Ascending aorta (tissue), 2 donors: ENCODE results near the gene PRELID3B. TPM values are rescaled to one million over a fixed set of nuclear protein-coding genes. Genes with fewer than 3 reads are reported as not detected.

ENCODE experiments used
- DNase-seq, 2 donors: peaks; one replicate each; pipeline ENCODE4 v3.0.0-alpha.2; 2019; ENCODE audit warnings: low spot score in 2 of 2
- H3K27ac ChIP-seq, 2 donors: fragments of 200-600 bp; sonication (generic); one replicate each; pipeline ENCODE4 v1.5.1; 2016 to 2017; ENCODE audit warnings: mild to moderate bottlenecking in 1 of 2
- H3K27me3 ChIP-seq: fragments of 200-600 bp; sonication (generic); one replicate; pipeline ENCODE4 v1.5.1; 2017
- H3K36me3 ChIP-seq, 2 donors: fragments of 200-600 bp; sonication (generic); one replicate each; pipeline ENCODE4 v1.5.1; 2016
- H3K4me1 ChIP-seq, 2 donors: fragments of 200-600 bp; sonication (generic); one replicate each; pipeline ENCODE4 v1.5.1; 2016 to 2017; ENCODE audit warnings: mild to moderate bottlenecking in 1 of 2
- H3K4me3 ChIP-seq, 2 donors: fragments of 200-600 bp; sonication (generic); one replicate each; pipeline ENCODE4 v1.5.1; 2016 to 2017; ENCODE audit warnings: mild to moderate bottlenecking in 1 of 2
- H3K9me3 ChIP-seq, 2 donors: fragments of 200-600 bp; sonication (generic); one replicate each; pipeline ENCODE4 v1.5.1; 2016
- CTCF ChIP-seq, 3 experiments: fragments of 200-600 bp in 2 of 3; fragments of 450-650 bp in 1 of 3; sonication (generic) in 2 of 3; IDR thresholded peaks; one replicate each; pipeline ENCODE4 v1.5.1; 2016 to 2019; ENCODE audit warnings: antibody characterized with exemption in 3 of 3, mild to moderate bottlenecking in 1 of 3, moderate library complexity in 1 of 3
- intact Hi-C: fragments of 100-400 bp; cut with DNase I; formaldehyde crosslinking; loops from one replicate; pipeline ENCODE4 v1.15.1; 2023
- total RNA-seq: library from RNA; depleted of rRNA; stranded (reverse); fragments of >200 nt; gene quantifications from one replicate; pipeline ENCODE4 v1.1.0, GENCODE V29; 2016

Gene PRELID3B
- total RNA-seq, 1 donor from 2014 or later, result 13.4 TPM

GRCh38 chr20:58994390-58995159 is 48.0 kb downstream of the PRELID3B start:
- DNase-seq, result no peak
- no peaks in the 10 kb centered on the region for H3K4me1 ChIP-seq
- intact Hi-C loops, result loop anchor here (5.0 kb wide), 1 partner anchor 943 kb away; no protein-coding TSS in a partner anchor
- no peak for TF ChIP-seq CTCF (IDR thresholded peaks at IDR 0.05)
- H3K27me3 ChIP-seq, result no peaks in the 10 kb centered on the region
- no peak overlapping the region for H3K4me3 ChIP-seq
- H3K9me3 ChIP-seq, result no peaks in the 10 kb centered on the region
- peak overlapping the region in 1 of 2 donors; percentile 2 for H3K27ac ChIP-seq
- peaks cover 87 to 97% of the 10 kb centered on the region in 2 donors for H3K36me3 ChIP-seq

- intact Hi-C loops, result no loop called here
- H3K27me3 ChIP-seq, result no peaks in the 10 kb centered on the region
- TF ChIP-seq CTCF (IDR thresholded peaks at IDR 0.05), result no peak
- peaks cover 84 to 97% of the 10 kb centered on the region in 2 donors for H3K36me3 ChIP-seq
- H3K4me1 ChIP-seq, result no peaks in the 10 kb centered on the region
- H3K4me3 ChIP-seq, result no peak overlapping the region
- H3K9me3 ChIP-seq, result no peaks in the 10 kb centered on the region
- H3K27ac ChIP-seq, result no peak overlapping the region
- no peak for DNase-seq
Measured at GRCh38 chr20:58993332-58994248, 49.0 kb downstream of the PRELID3B start.

GRCh38 chr20:58992911-58993310 is 49.7 kb downstream of the PRELID3B start:
- no peak for DNase-seq
- Histone ChIP-seq H3K4me3 (no peak overlapping the region), H3K9me3 (no peaks in the 10 kb centered on the region), H3K27me3 (no peaks in the 10 kb centered on the region), H3K4me1 (no peaks in the 10 kb centered on the region), H3K27ac (no peak overlapping the region), H3K36me3 (peaks cover 81 to 97% of the 10 kb centered on the region in 2 donors)
- intact Hi-C loops, result no loop called here
- TF ChIP-seq CTCF (IDR thresholded peaks at IDR 0.05), result no peak

- Histone ChIP-seq H3K36me3 (peaks cover 77 to 97% of the 10 kb centered on the region in 2 donors), H3K27me3 (no peaks in the 10 kb centered on the region), H3K4me3 (no peak overlapping the region), H3K4me1 (no peaks in the 10 kb centered on the region), H3K27ac (no peak overlapping the region), H3K9me3 (no peaks in the 10 kb centered on the region)
- no peak for TF ChIP-seq CTCF (IDR thresholded peaks at IDR 0.05)
- intact Hi-C loops, result no loop called here
- DNase-seq, result no peak
Measured at GRCh38 chr20:58991715-58992114, 50.9 kb downstream of the PRELID3B start.

GRCh38 chr20:58990651-58991445 is 51.7 kb downstream of the PRELID3B start:
- Histone ChIP-seq H3K27me3 (no peaks in the 10 kb centered on the region), H3K4me1 (no peaks in the 10 kb centered on the region), H3K4me3 (no peak overlapping the region), H3K36me3 (peaks cover 73 to 95% of the 10 kb centered on the region in 2 donors), H3K27ac (no peak overlapping the region), H3K9me3 (no peaks in the 10 kb centered on the region)
- DNase-seq, result no peak
- no peak for TF ChIP-seq CTCF (IDR thresholded peaks at IDR 0.05)
- intact Hi-C loops, result no loop called here
